Body of pancreas (tissue), 4 donors: ENCODE results near the gene RSPRY1.

Source experiments
- POLR2A ChIP-seq, 3 donors: fragments of 450-650 bp; IDR thresholded peaks; one replicate each; pipeline ENCODE4 v1.6.1; 2016; ENCODE audit warnings: antibody characterized with exemption in 3 of 3, mild to moderate bottlenecking in 2 of 3
- TF ChIP-seq, protein P1 (sequence below), 7 experiments: fragments of 450-650 bp in 4 of 7; fragments of 200-600 bp in 3 of 7; sonication (generic) in 3 of 7; IDR thresholded peaks; one replicate each; pipeline ENCODE4 v1.5.1; 2016 to 2019; ENCODE audit warnings: antibody characterized with exemption in 7 of 7

DNA sequence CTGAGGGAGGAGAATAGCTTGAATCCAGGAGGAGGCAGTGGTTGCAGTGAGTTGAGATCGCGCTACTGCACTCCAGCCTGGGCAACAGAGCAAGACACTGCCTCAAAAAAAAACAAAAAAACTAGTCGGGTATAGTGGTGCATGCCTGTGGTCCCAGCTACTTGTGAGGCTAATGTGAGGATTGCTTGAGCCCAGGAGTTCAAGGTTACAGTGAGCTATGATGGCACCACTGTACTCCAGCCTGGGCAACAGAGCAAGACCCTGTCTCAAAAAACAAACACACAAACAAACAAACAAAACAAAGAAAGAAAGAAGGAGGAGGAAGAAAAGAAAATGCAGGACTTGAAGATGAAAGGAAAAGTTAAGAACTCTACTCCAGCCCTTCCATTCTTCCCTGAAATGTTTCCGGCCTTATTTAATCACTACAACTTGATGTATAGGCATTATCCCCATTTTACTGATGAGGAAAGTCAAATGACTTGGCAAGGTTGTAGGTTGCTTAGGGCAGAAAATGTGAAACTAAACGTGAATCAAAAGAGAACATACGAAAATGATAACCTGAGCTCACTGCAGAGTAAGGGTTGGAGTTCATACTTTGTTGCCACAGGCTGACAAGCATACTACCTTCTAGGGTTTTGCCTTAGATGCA, 30.3 kb upstream of the RSPRY1 start:
- TF ChIP-seq, protein P1, sequence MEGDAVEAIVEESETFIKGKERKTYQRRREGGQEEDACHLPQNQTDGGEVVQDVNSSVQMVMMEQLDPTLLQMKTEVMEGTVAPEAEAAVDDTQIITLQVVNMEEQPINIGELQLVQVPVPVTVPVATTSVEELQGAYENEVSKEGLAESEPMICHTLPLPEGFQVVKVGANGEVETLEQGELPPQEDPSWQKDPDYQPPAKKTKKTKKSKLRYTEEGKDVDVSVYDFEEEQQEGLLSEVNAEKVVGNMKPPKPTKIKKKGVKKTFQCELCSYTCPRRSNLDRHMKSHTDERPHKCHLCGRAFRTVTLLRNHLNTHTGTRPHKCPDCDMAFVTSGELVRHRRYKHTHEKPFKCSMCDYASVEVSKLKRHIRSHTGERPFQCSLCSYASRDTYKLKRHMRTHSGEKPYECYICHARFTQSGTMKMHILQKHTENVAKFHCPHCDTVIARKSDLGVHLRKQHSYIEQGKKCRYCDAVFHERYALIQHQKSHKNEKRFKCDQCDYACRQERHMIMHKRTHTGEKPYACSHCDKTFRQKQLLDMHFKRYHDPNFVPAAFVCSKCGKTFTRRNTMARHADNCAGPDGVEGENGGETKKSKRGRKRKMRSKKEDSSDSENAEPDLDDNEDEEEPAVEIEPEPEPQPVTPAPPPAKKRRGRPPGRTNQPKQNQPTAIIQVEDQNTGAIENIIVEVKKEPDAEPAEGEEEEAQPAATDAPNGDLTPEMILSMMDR (IDR thresholded peaks at IDR 0.05), result no peak
- TF ChIP-seq POLR2A (IDR thresholded peaks at IDR 0.05), result no peak
